Measurements from ENCODE around the gene CREB5.

CREB5 gene

GRCh38 chr7:28481091-28481926 is 69.0 kb downstream of the CREB5 start:
- no peak for DNase-seq

- no peak for DNase-seq
These were observed 70.8 kb downstream of the CREB5 start for GRCh38 chr7:28483112-28483511.

- no peak for DNase-seq
These were observed 71.7 kb downstream of the CREB5 start for GRCh38 chr7:28483908-28484605.

GRCh38 chr7:28484606-28484935 is 72.3 kb downstream of the CREB5 start:
- DNase-seq, result no peak

- DNase-seq, result no peak
These were observed 75.2 kb downstream of the CREB5 start for GRCh38 chr7:28487487-28487886.

- no peak for DNase-seq
These were observed 75.9 kb downstream of the CREB5 start for GRCh38 chr7:28488061-28488791.

GRCh38 chr7:28490831-28491230 is 78.5 kb downstream of the CREB5 start:
- no peak for DNase-seq

GRCh38 chr7:28493477-28493876 is 81.2 kb downstream of the CREB5 start:
- DNase-seq, result no peak

GRCh38 chr7:28497009-28497408 is 84.7 kb downstream of the CREB5 start:
- no peak for DNase-seq

GRCh38 chr7:28498636-28499035 is 86.3 kb downstream of the CREB5 start:
- no peak for DNase-seq

- DNase-seq, result no peak
These were observed 87.8 kb downstream of the CREB5 start for GRCh38 chr7:28500138-28500537.

GRCh38 chr7:28502408-28502807 is 90.1 kb downstream of the CREB5 start:
- no peak for DNase-seq

- no peak for DNase-seq
These were observed 91.1 kb downstream of the CREB5 start for GRCh38 chr7:28503396-28503795.

- DNase-seq, result no peak
These were observed 92.7 kb downstream of the CREB5 start for GRCh38 chr7:28505014-28505413.

GRCh38 chr7:28505867-28506266 is 93.5 kb downstream of the CREB5 start:
- no peak for DNase-seq

GRCh38 chr7:28507525-28508282 is 95.4 kb downstream of the CREB5 start:
- DNase-seq, result no peak

GRCh38 chr7:28509251-28510025 is 97.1 kb downstream of the CREB5 start:
- no peak for DNase-seq

GRCh38 chr7:28510026-28510369 is 97.7 kb downstream of the CREB5 start:
- DNase-seq, result no peak

- DNase-seq, result no peak
These were observed 100.5 kb downstream of the CREB5 start for GRCh38 chr7:28512668-28513440.

- DNase-seq, result no peak
These were observed 104.3 kb downstream of the CREB5 start for GRCh38 chr7:28516390-28517172.

GRCh38 chr7:28517206-28517605 is 104.9 kb downstream of the CREB5 start:
- no peak for DNase-seq
